Gastrocnemius medialis (tissue), 4 donors: ENCODE results near the gene RPS6KB2.

Source experiments
- POLR2A ChIP-seq, 2 donors: fragments of 450-650 bp; IDR thresholded peaks; one replicate each; pipeline ENCODE4 v1.6.1; 2017; ENCODE audit warnings: antibody characterized with exemption in 2 of 2, mild to moderate bottlenecking in 2 of 2, moderate library complexity in 2 of 2
- TF ChIP-seq, protein P1 (sequence below), 5 experiments: fragments of 450-650 bp in 3 of 5; fragments of 200-600 bp in 2 of 5; sonication (generic) in 2 of 5; IDR thresholded peaks in 4 of 5; conservative IDR thresholded peaks in 1 of 5; 1 replicate in 4 of 5; 2 replicates in 1 of 5; pipeline ENCODE4 v1.5.1; 2016 to 2019; ENCODE audit warnings: antibody characterized with exemption in 5 of 5, mild to moderate bottlenecking in 3 of 5, moderate library complexity in 3 of 5

DNA sequence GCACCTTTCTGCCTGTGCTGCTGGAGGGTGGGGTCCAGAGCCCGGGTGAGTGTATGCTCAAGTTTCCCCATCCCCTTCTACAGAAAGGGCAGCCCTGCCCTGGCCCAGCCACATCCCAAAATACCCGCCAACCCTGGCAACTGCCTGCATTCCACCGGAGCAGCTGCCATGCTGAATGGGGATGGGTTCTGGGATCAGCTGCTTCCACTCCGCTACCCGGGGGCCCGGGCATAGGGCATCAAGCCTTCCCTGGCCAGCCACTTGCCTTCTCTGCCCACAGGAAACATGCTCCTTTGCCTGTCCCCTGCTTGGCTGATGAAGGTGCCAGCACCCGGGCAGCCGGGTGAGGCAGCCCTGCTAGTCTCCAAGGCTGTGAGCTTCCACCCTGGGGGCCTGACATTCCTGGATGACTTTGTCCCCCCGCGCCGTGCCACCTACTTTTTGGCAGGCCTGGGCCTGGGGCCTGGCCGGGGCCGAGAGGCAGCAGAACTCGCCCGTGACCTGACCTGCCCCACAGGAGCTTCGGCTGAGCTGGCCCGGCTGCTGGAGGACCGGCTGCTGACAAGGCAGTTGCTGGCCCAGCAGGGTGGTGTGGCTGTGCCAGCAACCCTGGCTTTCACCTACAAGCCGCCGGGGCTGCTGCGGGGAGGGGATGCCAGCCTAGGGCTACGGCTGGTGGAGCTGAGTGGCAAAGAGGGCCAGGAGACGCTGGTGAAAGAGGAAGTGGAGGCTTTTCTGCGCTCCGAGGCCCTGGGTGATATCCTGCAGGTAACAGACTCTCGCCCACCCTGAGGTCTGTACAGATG, 9.6 kb upstream of the RPS6KB2 start:
- TF ChIP-seq, protein P1, sequence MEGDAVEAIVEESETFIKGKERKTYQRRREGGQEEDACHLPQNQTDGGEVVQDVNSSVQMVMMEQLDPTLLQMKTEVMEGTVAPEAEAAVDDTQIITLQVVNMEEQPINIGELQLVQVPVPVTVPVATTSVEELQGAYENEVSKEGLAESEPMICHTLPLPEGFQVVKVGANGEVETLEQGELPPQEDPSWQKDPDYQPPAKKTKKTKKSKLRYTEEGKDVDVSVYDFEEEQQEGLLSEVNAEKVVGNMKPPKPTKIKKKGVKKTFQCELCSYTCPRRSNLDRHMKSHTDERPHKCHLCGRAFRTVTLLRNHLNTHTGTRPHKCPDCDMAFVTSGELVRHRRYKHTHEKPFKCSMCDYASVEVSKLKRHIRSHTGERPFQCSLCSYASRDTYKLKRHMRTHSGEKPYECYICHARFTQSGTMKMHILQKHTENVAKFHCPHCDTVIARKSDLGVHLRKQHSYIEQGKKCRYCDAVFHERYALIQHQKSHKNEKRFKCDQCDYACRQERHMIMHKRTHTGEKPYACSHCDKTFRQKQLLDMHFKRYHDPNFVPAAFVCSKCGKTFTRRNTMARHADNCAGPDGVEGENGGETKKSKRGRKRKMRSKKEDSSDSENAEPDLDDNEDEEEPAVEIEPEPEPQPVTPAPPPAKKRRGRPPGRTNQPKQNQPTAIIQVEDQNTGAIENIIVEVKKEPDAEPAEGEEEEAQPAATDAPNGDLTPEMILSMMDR (IDR thresholded peaks at IDR 0.05 in 4 of 5, conservative IDR thresholded peaks at IDR 0.05 in 1 of 5): no peak
- TF ChIP-seq POLR2A (IDR thresholded peaks at IDR 0.05): no peak
